Sigmoid colon (tissue), 7 donors: ENCODE results near the gene NT5DC4. TPM values are rescaled to one million over a fixed set of nuclear protein-coding genes. Genes with fewer than 3 reads are reported as not detected.

Source experiments
- DNase-seq: peaks from one replicate; pipeline ENCODE4 v3.0.0-alpha.2; 2019
- H3K27ac ChIP-seq, 4 donors: fragments of 200-600 bp; sonication (generic); one replicate each; pipeline ENCODE4 v1.5.1; 2016 to 2019; ENCODE audit warnings: mild to moderate bottlenecking in 1 of 4
- H3K27me3 ChIP-seq, 3 donors: fragments of 200-600 bp; sonication (generic); one replicate each; pipeline ENCODE4 v1.5.1; 2019; ENCODE audit warnings: mild to moderate bottlenecking in 1 of 3
- H3K36me3 ChIP-seq, 4 donors: fragments of 200-600 bp; sonication (generic); one replicate each; pipeline ENCODE4 v1.5.1; 2016 to 2019
- H3K4me1 ChIP-seq, 4 donors: fragments of 200-600 bp; sonication (generic); one replicate each; pipeline ENCODE4 v1.5.1; 2017 to 2019
- H3K4me3 ChIP-seq, 4 donors: fragments of 200-600 bp; sonication (generic); one replicate each; pipeline ENCODE4 v1.5.1; 2017 to 2019; ENCODE audit warnings: mild to moderate bottlenecking in 2 of 4, moderate library complexity in 1 of 4
- H3K9me3 ChIP-seq, 4 donors: fragments of 200-600 bp in 3 of 4; sonication (generic) in 3 of 4; one replicate each; pipeline versions ENCODE4 v1.5.1 to v1.6.1; 2013 to 2019
- CTCF ChIP-seq, 4 experiments: fragments of 450-650 bp in 3 of 4; fragments of 200-600 bp in 1 of 4; IDR thresholded peaks; one replicate each; pipeline ENCODE4 v1.5.1; 2016 to 2019; ENCODE audit warnings: antibody characterized with exemption in 4 of 4, mild to moderate bottlenecking in 3 of 4, moderate library complexity in 2 of 4
- EP300 ChIP-seq, 4 donors: sonication (generic); formaldehyde crosslinking; IDR thresholded peaks; one replicate each; pipeline ENCODE4 v1.6.1; 2017; ENCODE audit warnings: antibody characterized with exemption in 4 of 4
- POLR2A ChIP-seq, 2 donors: fragments of 450-650 bp; IDR thresholded peaks; one replicate each; pipeline ENCODE4 v1.6.1; 2016; ENCODE audit warnings: antibody characterized with exemption in 2 of 2, mild to moderate bottlenecking in 2 of 2, moderate library complexity in 2 of 2
- POLR2AphosphoS5 ChIP-seq, 4 donors: sonication (generic); formaldehyde crosslinking; IDR thresholded peaks; one replicate each; pipeline ENCODE4 v1.6.1; 2017; ENCODE audit warnings: antibody characterized with exemption in 4 of 4
- WGBS, 2 donors: extraction: QIAGEN DNeasy Blood & Tissue Kit; methylation state at CpG; one replicate each; pipeline ENCODE4 v1.1.7; 2013; 5-methylcytosine and 5-hydroxymethylcytosine counted together
- intact Hi-C: fragments of 100-400 bp; cut with DNase I; formaldehyde crosslinking; loops from one replicate; pipeline ENCODE4 v1.15.1; 2023
- polyA plus RNA-seq, 3 donors: library from polyadenylated mRNA; stranded (reverse); fragments of 200-250 nt; gene quantifications; one replicate each; pipeline ENCODE4 v1.2.3, GENCODE V29; 2013
- total RNA-seq, 4 donors: library from RNA; depleted of rRNA; stranded (reverse); fragments of >200 nt; gene quantifications; one replicate each; pipeline ENCODE4 v1.1.0, GENCODE V29; 2016
- donor health status: healthy with polysubstance abuse.
- donor health status: Bipolar disorder and iron deficiency.
- donor health status: healthy.

The NT5DC4 gene
- total and polyA plus RNA-seq, 7 donors: 0.89 TPM; not detected in 6

GRCh38 chr2:112788653-112789052 is 67.8 kb downstream of the NT5DC4 start:
- intact Hi-C loops: no loop called here
- Histone ChIP-seq H3K4me3 (no peak overlapping the region), H3K27ac (no peak overlapping the region), H3K36me3 (no peaks in the 10 kb centered on the region), H3K4me1 (no peaks in the 10 kb centered on the region), H3K9me3 (no peaks in the 10 kb centered on the region), H3K27me3 (no peaks in the 10 kb centered on the region)
- WGBS, 2 donors: 89 to 90% methylated on average over 3 of the region's 3 CpGs
- no peak for DNase-seq
- TF ChIP-seq CTCF (IDR thresholded peaks at IDR 0.05) (no peak), EP300 (IDR thresholded peaks at IDR 0.05) (no peak), POLR2AphosphoS5 (IDR thresholded peaks at IDR 0.05) (no peak), POLR2A (IDR thresholded peaks at IDR 0.05) (no peak)

Other genes with a start within 250 kb of the NT5DC4 start
- gene TTL, start 238.9 kb upstream of the NT5DC4 start, total RNA-seq: 10 to 100 TPM; 16.5 to 29.6 (median 23.6) TPM
- gene TTL, start 238.9 kb upstream of the NT5DC4 start, polyA plus RNA-seq: 1 to 10 TPM; 3.6 to 9.7 (median 8.6) TPM
- gene POLR1B, start 178.6 kb upstream of the NT5DC4 start, total RNA-seq: 1 to 10 TPM; 7.2 to 8.9 (median 8.2) TPM
- 1 to 10 TPM; 3.6 to 8.8 (median 3.7) TPM for gene POLR1B, start 178.6 kb upstream of the NT5DC4 start, polyA plus RNA-seq
- gene CHCHD5, start 136.4 kb upstream of the NT5DC4 start, total RNA-seq: 10 to 100 TPM; 13.8 to 36.4 (median 25.3) TPM
- 10 to 100 TPM; 41.8 to 62.5 (median 43.0) TPM for gene CHCHD5, start 136.4 kb upstream of the NT5DC4 start, polyA plus RNA-seq
- gene SLC20A1, start 75.1 kb upstream of the NT5DC4 start, total RNA-seq: 10 to 100 TPM; 11.4 to 25.1 (median 14.3) TPM
- gene SLC20A1, start 75.1 kb upstream of the NT5DC4 start, polyA plus RNA-seq: 10 to 100 TPM; 18.0 to 34.9 (median 31.0) TPM
- under 1 TPM in 2 of 4 donors, not detected in 2; 0.28 to 0.54 TPM for gene CKAP2L, start 43.6 kb downstream of the NT5DC4 start, total RNA-seq
- gene CKAP2L, start 43.6 kb downstream of the NT5DC4 start, polyA plus RNA-seq: 1 to 10 TPM in 2 of 3 donors, under 1 TPM in 1; under 0.01 to 3.0 (median 2.3) TPM
- not detected for gene IL1A, start 63.5 kb downstream of the NT5DC4 start, total RNA-seq
- under 1 TPM in 2 of 3 donors, not detected in 1; 0.46 to 0.73 TPM for gene IL1A, start 63.5 kb downstream of the NT5DC4 start, polyA plus RNA-seq
- gene IL1B, start 115.8 kb downstream of the NT5DC4 start, total RNA-seq: 1 to 10 TPM in 1 of 4 donors, under 1 TPM in 2, not detected in 1; 0.55 to 3.8 (median 0.66) TPM
- gene IL1B, start 115.8 kb downstream of the NT5DC4 start, polyA plus RNA-seq: 10 to 100 TPM in 1 of 3 donors, 1 to 10 TPM in 2; 6.0 to 32.4 (median 8.5) TPM
- gene IL37, start 190.1 kb downstream of the NT5DC4 start, total RNA-seq: not detected
- gene IL37, start 190.1 kb downstream of the NT5DC4 start, polyA plus RNA-seq: 1 to 10 TPM in 1 of 3 donors, not detected in 2; 1.3 TPM